Prostate gland (tissue), 2 donors: ENCODE data around the gene SH2D4B.

Source experiments
- CTCF ChIP-seq, 4 experiments: fragments of 200-600 bp in 2 of 4; fragments of 450-650 bp in 2 of 4; sonication (generic) in 2 of 4; IDR thresholded peaks; 1 replicate in 3 of 4; 2 replicates in 1 of 4; pipeline ENCODE4 v1.5.1; 2016 to 2019; ENCODE audit warnings: antibody characterized with exemption in 4 of 4, mild to moderate bottlenecking in 2 of 4, moderate library complexity in 2 of 4
- POLR2A ChIP-seq: fragments of 450-650 bp; IDR thresholded peaks from one replicate; pipeline ENCODE4 v1.6.1; 2016; ENCODE audit warnings: antibody characterized with exemption, mild to moderate bottlenecking
- POLR2AphosphoS5 ChIP-seq: sonication (generic); formaldehyde crosslinking; IDR thresholded peaks from one replicate; pipeline ENCODE4 v1.6.1; 2017; ENCODE audit warnings: antibody characterized with exemption

GRCh38 chr10:80588546-80588945, 50.8 kb downstream of the SH2D4B start:
- TF ChIP-seq POLR2AphosphoS5 (no peak), CTCF (IDR thresholded peaks at IDR 0.05) (no peak), POLR2A (no peak)
